GM12878 (cell line): ENCODE measurements around the gene SLC25A44. TPM values are rescaled to one million over a fixed set of nuclear protein-coding genes. Genes with fewer than 3 reads are reported as not detected.

Experiments
- ATAC-seq: fragments of 200-7000 bp; cut with Tn5 transposase; 3 replicates; pipeline ENCODE4 v1.9.1; 2020; ENCODE audit warnings: mild to moderate bottlenecking, moderate library complexity
- BruUV-seq: library from RNA; stranded (reverse); fragments of 400-500 nt; replicated peaks from 2 replicates; lab custom pipeline; 2021; lab: Mats Ljungman, UMichigan
- CTCF ChIA-PET: fragments of 300-600 bp; sonication (Branson Sonifier 250); formaldehyde crosslinking; extraction: SDS; loops from one replicate; lab custom pipeline; 2021; ENCODE audit warnings: inconsistent platforms; lab: Yijun Ruan, JAX
- POLR2A ChIA-PET: fragments of 350-600 bp; formaldehyde crosslinking; extraction: SDS; loops from one replicate; lab custom pipeline; 2021; ENCODE audit warnings: inconsistent platforms; lab: Charles Lee
- RAD21 ChIA-PET: fragments of 300-600 bp; sonication (Branson Sonifier 250); formaldehyde crosslinking; loops from one replicate; lab custom pipeline; 2023; ENCODE audit warnings: antibody characterized with exemption; ENCODE audit not compliant: unreplicated experiment; lab: Charles Lee
- SMC1A ChIA-PET: fragments of 300-600 bp; sonication (Branson Sonifier 250); formaldehyde crosslinking; loops from one replicate; lab custom pipeline; 2023; ENCODE audit not compliant: unreplicated experiment, uncharacterized antibody; lab: Charles Lee
- DNase-seq: peaks from one replicate; pipeline ENCODE4 v3.0.0-alpha.2; 2011; ENCODE audit warnings: low read depth, low spot score
- FAIRE-seq: peaks from 3 replicates; lab custom pipeline; 2011; peaks lifted over from hg19 to GRCh38; lab: Jason Lieb, UNC
- H2AFZ ChIP-seq: 2 replicates; pipeline ENCODE4 v1.6.0; 2011; ENCODE audit warnings: low read depth, low read length, control low read depth; ENCODE audit not compliant: control insufficient read depth
- H3K27ac ChIP-seq: 2 replicates; pipeline ENCODE4 v1.5.1; 2011; ENCODE audit warnings: control low read depth; ENCODE audit not compliant: control insufficient read depth, insufficient read depth
- H3K27me3 ChIP-seq, 2 experiments: replicated peaks in 1 of 2; 2 replicates each; pipeline versions ENCODE4 v1.6.0 to v1.6.1; 2011; ENCODE audit warnings: low read length in 1 of 2; ENCODE audit not compliant: control insufficient read depth in 2 of 2, insufficient read depth in 2 of 2
- H3K36me3 ChIP-seq, 2 experiments: 2 replicates each; pipeline ENCODE4 v1.5.1; 2011; ENCODE audit warnings: low read length in 1 of 2; ENCODE audit not compliant: control insufficient read depth in 2 of 2, insufficient read depth in 2 of 2
- H3K4me1 ChIP-seq: 2 replicates; pipeline ENCODE4 v1.6.1; 2011; ENCODE audit warnings: mild to moderate bottlenecking, low read length, moderate library complexity, mixed read lengths; ENCODE audit not compliant: control insufficient read depth, insufficient read depth
- H3K4me2 ChIP-seq: 2 replicates; pipeline ENCODE4 v1.6.0; 2011; ENCODE audit warnings: control low read depth; ENCODE audit not compliant: control insufficient read depth, insufficient read depth
- H3K4me3 ChIP-seq: fragments of 200-600 bp; sonication (generic); 2 replicates; pipeline ENCODE4 v1.5.1; 2016
- H3K79me2 ChIP-seq: 2 replicates; pipeline ENCODE4 v1.6.0; 2011; ENCODE audit warnings: low read length; ENCODE audit not compliant: control insufficient read depth, insufficient read depth
- H3K9ac ChIP-seq: 2 replicates; pipeline ENCODE4 v1.8.0; 2011; ENCODE audit warnings: low read length, control low read depth, mixed read lengths; ENCODE audit not compliant: control insufficient read depth, insufficient read depth
- H3K9me3 ChIP-seq: replicated peaks from 3 replicates; pipeline ENCODE4 v1.5.1; 2011; ENCODE audit warnings: mild to moderate bottlenecking, low read length; ENCODE audit not compliant: control insufficient read depth, insufficient read depth
- H4K20me1 ChIP-seq: 2 replicates; pipeline ENCODE4 v1.6.0; 2011; ENCODE audit not compliant: control insufficient read depth, insufficient read depth
- BCL3 ChIP-seq: IDR thresholded peaks from 2 replicates; pipeline ENCODE4 v1.6.1; 2011; ENCODE audit warnings: borderline replicate concordance, low read depth, mild to moderate bottlenecking, moderate library complexity, low read length; ENCODE audit not compliant: insufficient read depth, poor library complexity, severe bottlenecking
- BMI1 ChIP-seq: fragments of 450-650 bp; IDR thresholded peaks from 2 replicates; pipeline ENCODE4 v1.6.1; 2016; ENCODE audit warnings: mild to moderate bottlenecking, moderate library complexity, borderline replicate concordance
- DPF2 ChIP-seq: fragments of 450-650 bp; IDR thresholded peaks from 2 replicates; pipeline ENCODE4 v1.6.1; 2017; ENCODE audit warnings: mild to moderate bottlenecking
- EED ChIP-seq: sonication (generic); IDR thresholded peaks from 2 replicates; pipeline ENCODE4 v1.6.1; 2016; ENCODE audit warnings: antibody characterized with exemption, low read depth
- FOXK2 ChIP-seq: fragments of 450-650 bp; IDR thresholded peaks from 2 replicates; pipeline ENCODE4 v1.6.1; 2017; ENCODE audit warnings: mild to moderate bottlenecking, moderate library complexity
- HCFC1 ChIP-seq: fragments of 150-350 bp; IDR thresholded peaks from 2 replicates; pipeline ENCODE4 v1.6.1; 2014; ENCODE audit warnings: low read length
- IKZF1 ChIP-seq: fragments of 450-650 bp; conservative IDR thresholded peaks from 2 replicates; pipeline ENCODE4 v1.6.1; 2017; ENCODE audit warnings: antibody characterized with exemption, mild to moderate bottlenecking
- KLF5 ChIP-seq: fragments of 450-650 bp; IDR thresholded peaks from 2 replicates; pipeline ENCODE4 v1.6.1; 2014; ENCODE audit warnings: mild to moderate bottlenecking; ENCODE audit not compliant: partially characterized antibody
- NR2C2 ChIP-seq: IDR thresholded peaks from 2 replicates; pipeline ENCODE4 v1.6.1; 2011; ENCODE audit warnings: borderline replicate concordance, low read depth; ENCODE audit not compliant: control insufficient read depth, insufficient read length
- PKNOX1 ChIP-seq: fragments of 450-650 bp; IDR thresholded peaks from 2 replicates; pipeline ENCODE4 v1.6.1; 2016; ENCODE audit warnings: mild to moderate bottlenecking
- POLR2AphosphoS5 ChIP-seq: IDR thresholded peaks from 2 replicates; pipeline ENCODE4 v1.6.1; 2011; ENCODE audit warnings: mild to moderate bottlenecking, low read length, inconsistent platforms
- RAD21 ChIP-seq: IDR thresholded peaks from 2 replicates; pipeline ENCODE4 v1.6.1; 2011; ENCODE audit warnings: mild to moderate bottlenecking, low read depth, low read length, moderate library complexity; ENCODE audit not compliant: insufficient read depth
- RELB ChIP-seq: fragments of 450-650 bp; IDR thresholded peaks from 2 replicates; pipeline ENCODE4 v1.6.1; 2017; ENCODE audit warnings: low read depth, mild to moderate bottlenecking, moderate library complexity
- TARDBP ChIP-seq: IDR thresholded peaks from 2 replicates; pipeline ENCODE4 v1.6.1; 2016; ENCODE audit warnings: borderline replicate concordance
- ZNF687 ChIP-seq: fragments of 450-650 bp; IDR thresholded peaks from 2 replicates; pipeline ENCODE4 v1.6.1; 2017; ENCODE audit warnings: mild to moderate bottlenecking, moderate library complexity
- WGBS: methylation state at CpG from one replicate; pipeline ENCODE4 v1.1.6; 2016; ENCODE audit warnings: low lambda C conversion rate; ENCODE audit not compliant: insufficient replicate concordance, insufficient coverage; ENCODE audit errors: missing lambda C conversion rate; 5-methylcytosine and 5-hydroxymethylcytosine counted together
- in situ Hi-C: fragments of 300-500 bp; cut with MboI; formaldehyde crosslinking; loops from 9 replicates; pipeline ENCODE4 v1.14.3; 2018; ENCODE audit warnings: mixed read lengths
- intact Hi-C: fragments of 100-400 bp; cut with micrococcal nuclease; formaldehyde crosslinking; loops from one replicate; pipeline ENCODE4 v1.14.2; 2022; ENCODE audit not compliant: unreplicated experiment
- polyA plus RNA-seq, 11 experiments: library from polyadenylated mRNA; depleted of rRNA in 4 of 11; unstranded in 6 of 11; stranded (reverse) in 5 of 11; fragments of >200 nt; fragmentation: Nextera tagmentation in 4 of 11; fragmentation: Illumina TruSeq in 1 of 11; extraction: Ambion mirVana in 4 of 11; extraction: Trizol in 1 of 11; gene quantifications; 1 replicate in 1 of 11; 2 replicates in 10 of 11; pipeline versions ENCODE4 v1.2.1 to v1.2.3, GENCODE V29; 2011 to 2016; ENCODE audit warnings: inconsistent platforms in 2 of 11, missing spikeins in 2 of 11, low read depth in 1 of 11
- total RNA-seq, 4 experiments: library from RNA; depleted of rRNA in 3 of 4; stranded (reverse); fragments of >200 nt in 3 of 4; fragmentation: Illumina TruSeq in 1 of 4; extraction: Trizol in 1 of 4; gene quantifications; 2 replicates each; pipeline versions ENCODE4 v1.2.1 to v1.2.3, GENCODE V29; 2013 to 2021

The SLC25A44 gene
- total and polyA plus RNA-seq, 10 of the 15 experiments (the other 5 are each of a cell fraction or from before 2014, with no cell fraction given): 7.1 to 43.3 (median 30.4) TPM

- Histone ChIP-seq H3K36me3 (peaks cover 3 to 20% of the 10 kb centered on the region in 2 experiments), H3K79me2 (peaks cover 17% of the 10 kb centered on the region), H3K4me3 (no peak overlapping the region), H3K27ac (no peak overlapping the region; the same call in 1 of the 2 replicates), H3K4me1 (peaks cover 48% of the 10 kb centered on the region), H3K27me3 (no peaks in the 10 kb centered on the region), H4K20me1 (no peaks in the 10 kb centered on the region), H2AFZ (peak overlapping the region; percentile 19; the same call in 1 of the 2 replicates), H3K9me3 (peaks cover 4% of the 10 kb centered on the region), H3K9ac (no peak overlapping the region), H3K4me2 (peak overlapping the region; percentile 58)
- 61% methylated on average over 16 of the region's 22 CpGs for WGBS
- in situ Hi-C loops (no loop called here), intact Hi-C loops (no loop called here)
- POLR2A ChIA-PET: interaction anchor here (1.7 to 3.5 kb wide), 3 partner anchors 10 to 13 kb away, joined by 5 to 10 read pairs (median 9); no protein-coding TSS in a partner anchor
- RAD21 ChIA-PET: interaction anchor here (0.8 to 1.5 kb wide), 2 partner anchors 33 to 64 kb away, joined by 3 to 4 read pairs; partner anchors contain the start of gene SLC25A44
- CTCF ChIA-PET: interaction anchor here (1.2 to 6.7 kb wide), 2 partner anchors 14 to 64 kb away, joined by 5 to 44 read pairs; no protein-coding TSS in a partner anchor
- no TSS peak for BruUV-seq
- SMC1A ChIA-PET: interaction anchor here (0.8 to 22.3 kb wide), 5 partner anchors 9 to 63 kb away, joined by 3 to 411 read pairs (median 3); no protein-coding TSS in a partner anchor
- TF ChIP-seq PKNOX1 (no peak), FOXK2 (no peak), BMI1 (no peak), NR2C2 (no peak), POLR2AphosphoS5 (no peak), RELB (no peak), EED (no peak), KLF5 (no peak), HCFC1 (no peak), DPF2 (no peak), IKZF1 (no peak), TARDBP (no peak), RAD21 (no peak), ZNF687 (no peak), BCL3 (no peak)
- FAIRE-seq (no peak), DNase-seq (no peak), ATAC-seq (peak; percentile 48)
These were observed 33.1 kb upstream of the SLC25A44 start for GRCh38 chr1:156160743-156161171.
